Measurements from ENCODE around the gene SLC9A5.

The SLC9A5 gene

GRCh38 chr16:67245674-67246080, 3.1 kb upstream of the SLC9A5 start:
- no peak for DNase-seq

GRCh38 chr16:67246081-67246755, 2.6 kb upstream of the SLC9A5 start:
- H3K27me3 ChIP-seq = peaks cover 17% of the 10 kb centered on the region
- H3K4me3 ChIP-seq (ENCODE audit: low read depth, low read length) = peak overlapping the region; percentile 75
- no peaks in the 10 kb centered on the region for H3K36me3 ChIP-seq
- peaks cover 19% of the 10 kb centered on the region for H3K4me1 ChIP-seq
- TF ChIP-seq CTCF (IDR thresholded peaks at IDR 0.05; ENCODE audit: low read depth, low read length) = peak; percentile 49
- peak; percentile 87 for DNase-seq
- H3K9me3 ChIP-seq = no peaks in the 10 kb centered on the region

More at GRCh38 chr16:67245674-67246080, 3.1 kb upstream of the SLC9A5 start:
- Histone ChIP-seq H3K36me3 (no peaks in the 10 kb centered on the region), H3K27me3 (peaks cover 17% of the 10 kb centered on the region), H3K9me3 (no peaks in the 10 kb centered on the region), H3K4me1 (peaks cover 21% of the 10 kb centered on the region), H3K4me3 (ENCODE audit: low read depth, low read length) (peak overlapping the region; percentile 75)
- no peak for TF ChIP-seq CTCF (IDR thresholded peaks at IDR 0.05; ENCODE audit: low read depth, low read length)

GRCh38 chr16:67246756-67247191, 2.0 kb upstream of the SLC9A5 start:
- DNase-seq = no peak
- no peak for TF ChIP-seq CTCF (IDR thresholded peaks at IDR 0.05; ENCODE audit: low read depth, low read length)

GRCh38 chr16:67247192-67248072, 1.3 kb upstream of the SLC9A5 start, which contains the start of gene FHOD1:
Gene FHOD1, minus strand, starts transcription at chr16:67247481. Its CDS starts 71 bp downstream, at chr16:67247410.
- H3K9me3 ChIP-seq = no peaks in the 10 kb centered on the region
- H3K4me3 ChIP-seq (ENCODE audit: low read depth, low read length) = peak within 1 kb of the TSS; percentile 75
- DNase-seq = peak; percentile 96
- H3K36me3 ChIP-seq = no peaks in the 10 kb centered on the region
- H3K4me1 ChIP-seq = peaks cover 17% of the 10 kb centered on the region
- peaks cover 17% of the 10 kb centered on the region for H3K27me3 ChIP-seq
- TF ChIP-seq CTCF (IDR thresholded peaks at IDR 0.05; ENCODE audit: low read depth, low read length) = no peak

More at GRCh38 chr16:67246756-67247191, 2.0 kb upstream of the SLC9A5 start:
- no peaks in the 10 kb centered on the region for H3K9me3 ChIP-seq
- no peaks in the 10 kb centered on the region for H3K36me3 ChIP-seq
- peaks cover 17% of the 10 kb centered on the region for H3K4me1 ChIP-seq
- H3K27me3 ChIP-seq = peaks cover 17% of the 10 kb centered on the region
- peak overlapping the region; percentile 75 for H3K4me3 ChIP-seq (ENCODE audit: low read depth, low read length)

GRCh38 chr16:67248073-67248400, 742 bp upstream of the SLC9A5 start:
- Histone ChIP-seq H3K27me3 (peaks cover 17% of the 10 kb centered on the region), H3K4me1 (peaks cover 17% of the 10 kb centered on the region), H3K9me3 (no peaks in the 10 kb centered on the region), H3K4me3 (ENCODE audit: low read depth, low read length) (peak overlapping the region; percentile 75), H3K36me3 (no peaks in the 10 kb centered on the region)
- no peak for TF ChIP-seq CTCF (IDR thresholded peaks at IDR 0.05; ENCODE audit: low read depth, low read length)
- no peak for DNase-seq

All from BE2C (cell line).